Endothelial cell of umbilical vein (primary cell): Measurements from ENCODE around the gene CACNG5. TPM values are rescaled to one million over a fixed set of nuclear protein-coding genes. Genes with fewer than 3 reads are reported as not detected.

Experiments
- BruUV-seq: library from RNA; stranded (reverse); fragments of 400-500 nt; replicated peaks from 2 replicates; lab custom pipeline; 2021; lab: Mats Ljungman, UMichigan
- CTCF ChIA-PET: fragments of 300-600, 350-600 bp; sonication (Branson Sonifier 250); formaldehyde crosslinking; loops from one replicate; lab custom pipeline; 2021; ENCODE audit warnings: antibody characterized with exemption, inconsistent platforms; lab: Charles Lee
- POLR2A ChIA-PET: fragments of 300-600, 350-600 bp; sonication (Branson Sonifier 250); formaldehyde crosslinking; loops from one replicate; lab custom pipeline; 2021; ENCODE audit warnings: antibody characterized with exemption, inconsistent platforms; lab: Charles Lee
- DNase-seq: peaks from one replicate; pipeline ENCODE4 v3.0.0-alpha.2; 2011; ENCODE audit warnings: low read depth, low spot score
- FAIRE-seq: peaks from 2 replicates; lab custom pipeline; 2011; peaks lifted over from hg19 to GRCh38; lab: Jason Lieb, UNC
- H2AFZ ChIP-seq: 2 replicates; pipeline ENCODE4 v1.6.0; 2012; ENCODE audit warnings: low read depth, low read length, control low read depth, inconsistent platforms
- H3K27ac ChIP-seq: 2 replicates; pipeline ENCODE4 v1.5.1; 2011; ENCODE audit warnings: low read depth, mild to moderate bottlenecking, control low read depth, low read length, moderate library complexity; ENCODE audit not compliant: insufficient read depth
- H3K27me3 ChIP-seq, 2 experiments: 2 replicates each; pipeline versions ENCODE4 v1.6.0 to v1.6.1; 2011; ENCODE audit warnings: low read length in 2 of 2, mixed read lengths in 1 of 2; ENCODE audit not compliant: control insufficient read depth in 2 of 2, insufficient read depth in 2 of 2
- H3K36me3 ChIP-seq, 2 experiments: 2 replicates in 1 of 2; 3 replicates in 1 of 2; pipeline ENCODE4 v1.5.1; 2011; ENCODE audit warnings: low read length in 2 of 2, mild to moderate bottlenecking in 1 of 2, moderate library complexity in 1 of 2; ENCODE audit not compliant: control insufficient read depth in 2 of 2, insufficient read depth in 2 of 2; ENCODE audit errors: extremely low read depth in 1 of 2
- H3K4me1 ChIP-seq: 3 replicates; pipeline ENCODE4 v1.5.1; 2011; ENCODE audit warnings: mild to moderate bottlenecking, low read length; ENCODE audit not compliant: control insufficient read depth, insufficient read depth; ENCODE audit errors: extremely low read depth
- H3K4me2 ChIP-seq: 2 replicates; pipeline ENCODE4 v1.6.1; 2011; ENCODE audit warnings: low read length, control low read depth, mixed read lengths; ENCODE audit not compliant: insufficient read depth
- H3K4me3 ChIP-seq, 3 experiments: fragments of 200-600 bp in 1 of 3; sonication (generic), shearing (Covaris generic) in 1 of 3; replicated peaks in 1 of 3; 2 replicates each; pipeline ENCODE4 v1.5.1; 2011 to 2016; ENCODE audit warnings: control low read depth in 3 of 3, low read length in 3 of 3, mild to moderate bottlenecking in 2 of 3, inconsistent platforms in 1 of 3, low read depth in 1 of 3, moderate library complexity in 1 of 3; ENCODE audit not compliant: insufficient read depth in 1 of 3
- H3K79me2 ChIP-seq: 2 replicates; pipeline ENCODE4 v1.6.0; 2012; ENCODE audit warnings: low read length, inconsistent platforms; ENCODE audit not compliant: control insufficient read depth, insufficient read depth
- H3K9ac ChIP-seq: replicated peaks from 2 replicates; pipeline ENCODE3; 2011; ENCODE audit warnings: low read length, control low read depth; ENCODE audit not compliant: insufficient read depth; ENCODE audit errors: extremely low read depth
- H3K9me1 ChIP-seq: replicated peaks from 3 replicates; pipeline ENCODE4 v1.6.0; 2011; ENCODE audit warnings: mild to moderate bottlenecking, low read length; ENCODE audit not compliant: control insufficient read depth, insufficient read depth; ENCODE audit errors: extremely low read depth
- H3K9me3 ChIP-seq: replicated peaks from 2 replicates; pipeline ENCODE4 v1.5.1; 2012; ENCODE audit warnings: low read length, inconsistent platforms; ENCODE audit not compliant: control insufficient read depth, insufficient read depth
- H4K20me1 ChIP-seq: replicated peaks from 2 replicates; pipeline ENCODE3; 2011; ENCODE audit warnings: mild to moderate bottlenecking, low read length; ENCODE audit not compliant: control insufficient read depth, insufficient read depth; ENCODE audit errors: extremely low read depth
- EZH2 ChIP-seq: IDR thresholded peaks from 2 replicates; pipeline ENCODE4 v1.6.1; 2012; ENCODE audit warnings: borderline replicate concordance, low read depth, mild to moderate bottlenecking, moderate library complexity, low read length, inconsistent platforms; ENCODE audit not compliant: severe bottlenecking
- FOS ChIP-seq: IDR thresholded peaks from 2 replicates; pipeline ENCODE4 v1.6.1; 2011; ENCODE audit warnings: mild to moderate bottlenecking, low read length, moderate library complexity, borderline replicate concordance; ENCODE audit not compliant: insufficient read depth
- GATA2 ChIP-seq: IDR thresholded peaks from 2 replicates; pipeline ENCODE4 v1.7.0; 2011; ENCODE audit warnings: low read depth, mild to moderate bottlenecking, moderate library complexity, mixed read lengths, low read length; ENCODE audit not compliant: insufficient read length, insufficient read depth
- JUN ChIP-seq: IDR thresholded peaks from 2 replicates; pipeline ENCODE4 v1.6.1; 2011; ENCODE audit warnings: borderline replicate concordance, low read depth; ENCODE audit not compliant: insufficient read length, insufficient read depth
- MYC ChIP-seq: IDR thresholded peaks from one replicate; pipeline ENCODE4 v1.6.1; 2011; ENCODE audit warnings: mild to moderate bottlenecking, low read depth, low read length
- POLR2A ChIP-seq: IDR thresholded peaks from 2 replicates; pipeline ENCODE4 v1.6.1; 2012; ENCODE audit warnings: low read depth, mild to moderate bottlenecking, control low read depth, low read length
- dilution Hi-C: fragments of 300-500 bp; cut with MboI; formaldehyde crosslinking; loops from one replicate; pipeline ENCODE4 v1.15.0; 2019; ENCODE audit warnings: low sequenced_read_pairs; ENCODE audit not compliant: extremely low pct_ligation_motif_present
- intact Hi-C: fragments of 100-400 bp; cut with micrococcal nuclease; formaldehyde crosslinking; loops from one replicate; pipeline ENCODE4 v1.10.0; 2022
- polyA plus RNA-seq, 4 experiments: library from polyadenylated mRNA; depleted of rRNA in 3 of 4; stranded (reverse) in 3 of 4; unstranded in 1 of 4; fragments of >200 nt; gene quantifications; 2 replicates each; pipeline versions ENCODE4 v1.2.1 to v1.2.3, GENCODE V29; 2011 to 2012; ENCODE audit warnings: missing spikeins in 1 of 4
- total RNA-seq: library from RNA; stranded (reverse); gene quantifications from 2 replicates; pipeline ENCODE4 v1.2.3, GENCODE V29; 2021
- TF ChIP-seq, protein P1 (sequence below), 2 donors: IDR thresholded peaks; 1 replicate in 1 of 2; 2 replicates in 1 of 2; pipeline ENCODE4 v1.5.1; 2011; ENCODE audit warnings: low read length in 2 of 2, mild to moderate bottlenecking in 2 of 2, moderate library complexity in 2 of 2, control low read depth in 1 of 2, inconsistent platforms in 1 of 2, low read depth in 1 of 2; ENCODE audit not compliant: insufficient read depth in 1 of 2; ENCODE audit errors: extremely low read depth in 1 of 2
- TF ChIP-seq, protein P2 (sequence below): IDR thresholded peaks from 2 replicates; pipeline ENCODE4 v1.6.1; 2011; ENCODE audit not compliant: insufficient read depth, insufficient read length

CACNG5 gene
- total and polyA plus RNA-seq, 2 donors (not counting 3 experiments of a cell fraction or from before 2014, with no cell fraction given): not detected

DNA sequence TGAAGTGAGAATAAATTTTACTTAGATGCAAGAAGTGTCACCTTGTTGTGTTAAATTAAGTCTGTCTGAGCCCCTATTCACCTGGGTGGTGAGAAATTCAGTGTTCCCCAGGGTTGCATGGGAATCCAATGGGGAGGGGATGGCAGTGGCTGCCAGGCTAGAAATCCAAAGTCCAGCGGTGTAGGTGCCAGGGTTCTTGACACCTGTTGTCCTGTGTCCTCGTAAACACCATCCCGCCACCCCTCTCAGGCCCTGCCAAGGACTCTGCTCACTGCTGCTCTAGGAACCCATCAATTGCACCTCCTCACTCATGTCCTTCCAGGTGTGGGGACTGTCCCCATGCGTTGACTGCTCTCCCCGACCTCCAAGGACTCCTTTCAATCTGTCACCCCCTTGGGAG lies 58.9 kb downstream of the CACNG5 start:
- Histone ChIP-seq H3K4me3 (no peak overlapping the region), H3K9me3 (no peaks in the 10 kb centered on the region), H3K9me1 (no peaks in the 10 kb centered on the region), H3K4me2 (no peak overlapping the region), H3K9ac (no peak overlapping the region), H4K20me1 (no peaks in the 10 kb centered on the region), H3K36me3 (no peaks in the 10 kb centered on the region), H2AFZ (no peak overlapping the region), H3K4me1 (no peaks in the 10 kb centered on the region), H3K79me2 (no peaks in the 10 kb centered on the region), H3K27ac (no peak overlapping the region), H3K27me3 (no peaks in the 10 kb centered on the region)
- TF ChIP-seq JUN (no peak), POLR2A (no peak), EZH2 (no peak), MYC (no peak), GATA2 (no peak), FOS (no peak)
- TF ChIP-seq, protein P1, sequence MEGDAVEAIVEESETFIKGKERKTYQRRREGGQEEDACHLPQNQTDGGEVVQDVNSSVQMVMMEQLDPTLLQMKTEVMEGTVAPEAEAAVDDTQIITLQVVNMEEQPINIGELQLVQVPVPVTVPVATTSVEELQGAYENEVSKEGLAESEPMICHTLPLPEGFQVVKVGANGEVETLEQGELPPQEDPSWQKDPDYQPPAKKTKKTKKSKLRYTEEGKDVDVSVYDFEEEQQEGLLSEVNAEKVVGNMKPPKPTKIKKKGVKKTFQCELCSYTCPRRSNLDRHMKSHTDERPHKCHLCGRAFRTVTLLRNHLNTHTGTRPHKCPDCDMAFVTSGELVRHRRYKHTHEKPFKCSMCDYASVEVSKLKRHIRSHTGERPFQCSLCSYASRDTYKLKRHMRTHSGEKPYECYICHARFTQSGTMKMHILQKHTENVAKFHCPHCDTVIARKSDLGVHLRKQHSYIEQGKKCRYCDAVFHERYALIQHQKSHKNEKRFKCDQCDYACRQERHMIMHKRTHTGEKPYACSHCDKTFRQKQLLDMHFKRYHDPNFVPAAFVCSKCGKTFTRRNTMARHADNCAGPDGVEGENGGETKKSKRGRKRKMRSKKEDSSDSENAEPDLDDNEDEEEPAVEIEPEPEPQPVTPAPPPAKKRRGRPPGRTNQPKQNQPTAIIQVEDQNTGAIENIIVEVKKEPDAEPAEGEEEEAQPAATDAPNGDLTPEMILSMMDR (IDR thresholded peaks at IDR 0.05; ENCODE audit: extremely low read depth in 1 of 2, insufficient read depth in 1 of 2, low read depth in 1 of 2, low read length in 2 of 2): no peak
- TF ChIP-seq, protein P2, sequence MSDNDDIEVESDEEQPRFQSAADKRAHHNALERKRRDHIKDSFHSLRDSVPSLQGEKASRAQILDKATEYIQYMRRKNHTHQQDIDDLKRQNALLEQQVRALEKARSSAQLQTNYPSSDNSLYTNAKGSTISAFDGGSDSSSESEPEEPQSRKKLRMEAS: no peak
- ChIA-PET CTCF (no interaction called here), POLR2A (no interaction called here)
- no peak for DNase-seq
- intact Hi-C loops (no loop called here), dilution Hi-C loops (no loop called here)
- FAIRE-seq: no peak
- no TSS peak for BruUV-seq
